NCI-H2227 (cell line): ENCODE measurements around the gene LYRM9.
"Not testable (repeated sequence)": the region's sequence is repeated elsewhere in the genome, so short reads cannot be mapped to it uniquely, and the experiment has no call there.

Source experiments
- DNase-seq: peaks from one replicate; lab custom pipeline; 2025; ENCODE audit not compliant: unreplicated experiment; lab: John Stamatoyannopoulos, UW

Gene LYRM9

DNA sequence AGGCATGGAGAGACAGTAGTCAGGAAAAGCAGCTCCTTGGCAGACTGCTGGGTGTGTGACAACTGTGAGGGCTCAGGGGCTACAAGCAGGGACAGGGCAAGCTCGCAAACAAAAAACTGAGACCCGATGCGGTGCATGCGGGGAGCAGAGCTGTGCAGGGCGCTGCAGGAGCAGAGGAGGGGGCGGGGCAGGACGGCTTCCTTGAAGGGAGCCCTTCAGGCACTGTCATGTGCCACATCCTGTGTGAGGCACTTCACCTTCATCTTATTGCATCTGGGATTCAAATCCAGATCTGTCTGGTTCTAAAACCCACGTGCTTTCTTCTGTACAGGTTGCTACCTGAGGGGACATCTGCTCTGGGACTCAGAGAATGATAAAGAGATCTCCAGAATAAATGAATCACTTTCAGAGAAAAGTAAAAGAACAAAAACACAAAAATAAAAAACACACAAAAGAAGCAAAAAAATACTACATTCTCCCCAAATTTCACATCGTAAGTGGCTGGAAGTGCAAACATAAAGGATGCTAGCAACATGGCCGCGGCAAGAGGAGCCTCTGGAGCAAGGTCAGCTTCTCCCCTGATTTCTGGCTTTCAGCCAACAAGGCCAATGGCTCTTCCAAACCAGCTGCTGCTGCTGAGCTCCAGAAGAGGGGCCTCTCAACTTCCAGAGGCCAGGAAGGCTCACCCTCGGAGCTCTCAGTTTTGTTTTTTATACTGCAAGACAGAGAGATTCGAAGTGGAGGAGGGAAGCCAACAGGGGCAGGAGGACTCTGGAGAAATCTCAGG is 14.2 kb downstream of the LYRM9 start:
- DNase-seq: peak; percentile 60

DNA sequence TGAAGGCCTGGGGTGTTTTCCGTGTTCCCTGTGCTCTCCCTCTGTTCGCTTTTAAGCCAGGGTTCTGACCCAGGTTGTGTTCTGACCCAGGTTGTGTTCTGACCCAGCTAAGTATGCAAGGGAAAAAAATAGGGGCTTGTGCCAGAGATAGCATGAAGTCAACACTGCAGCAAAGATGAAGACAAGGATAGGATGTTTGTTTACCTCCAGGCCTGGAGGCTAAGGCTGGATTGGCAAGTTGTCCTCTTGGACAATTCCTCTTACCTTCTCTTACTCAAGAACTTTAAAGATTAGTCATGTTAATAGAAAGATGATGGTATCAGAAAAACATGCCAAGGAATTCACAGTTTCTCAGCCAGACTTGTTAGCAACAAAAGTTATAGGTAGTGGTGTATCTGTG is 19.4 kb downstream of the LYRM9 start:
- no peak for DNase-seq

DNA sequence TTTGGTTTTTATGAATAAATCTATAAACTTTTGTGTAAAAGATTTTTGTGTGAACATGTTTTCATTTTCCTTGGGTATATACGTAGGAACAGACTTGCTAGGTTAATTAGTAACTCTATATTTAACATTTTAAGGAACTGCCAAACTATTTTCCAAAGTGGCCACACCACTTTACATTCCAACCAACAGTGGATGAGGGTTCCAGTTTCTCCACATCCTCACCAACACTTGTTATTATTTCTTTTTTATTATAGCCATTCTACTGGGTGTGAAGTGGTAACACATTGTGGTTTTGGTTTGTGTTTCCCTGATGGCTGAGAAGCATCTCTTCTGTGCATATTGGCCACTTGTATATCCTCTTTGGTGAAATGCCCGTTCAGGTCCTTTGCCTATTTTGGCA is 20.0 kb downstream of the LYRM9 start:
- DNase-seq: no peak

DNA sequence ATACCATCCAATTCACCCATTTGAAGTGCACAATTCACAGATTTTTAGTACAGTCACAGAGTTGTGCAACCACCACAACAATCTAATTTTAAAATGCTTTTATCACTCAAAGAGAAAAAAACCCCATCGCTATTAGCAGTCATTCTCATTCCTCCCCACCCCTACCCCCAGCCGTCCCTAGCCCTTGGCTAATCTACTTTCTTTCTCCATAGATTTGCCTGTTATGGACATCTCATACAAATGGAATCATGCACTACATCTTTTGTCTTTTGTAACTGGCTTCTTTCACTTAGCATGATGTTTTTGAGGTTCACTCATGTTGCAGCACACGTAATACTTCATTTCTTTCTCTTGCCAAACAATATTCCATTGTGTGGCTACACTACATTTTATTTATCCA is 20.4 kb downstream of the LYRM9 start:
- DNase-seq: no peak

DNA sequence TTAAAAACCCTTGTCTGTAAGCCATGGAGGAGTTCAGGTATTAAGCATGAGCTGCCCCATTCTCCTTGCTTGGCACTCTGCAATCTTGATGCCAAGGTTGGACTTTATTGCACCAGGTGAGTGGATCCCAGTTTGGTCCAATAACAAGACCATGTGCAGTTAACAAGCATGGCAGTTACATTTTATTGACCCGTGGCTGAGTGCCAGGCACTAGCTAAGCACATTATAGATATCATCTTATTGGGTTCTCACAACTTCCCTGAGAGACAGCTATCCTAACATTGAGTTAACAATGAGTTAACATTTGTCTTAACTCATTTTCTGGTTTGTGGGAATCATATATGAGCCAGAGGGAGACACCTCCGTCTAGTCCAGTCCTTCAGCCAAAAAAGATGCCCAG is 21.8 kb downstream of the LYRM9 start:
- no peak for DNase-seq

DNA sequence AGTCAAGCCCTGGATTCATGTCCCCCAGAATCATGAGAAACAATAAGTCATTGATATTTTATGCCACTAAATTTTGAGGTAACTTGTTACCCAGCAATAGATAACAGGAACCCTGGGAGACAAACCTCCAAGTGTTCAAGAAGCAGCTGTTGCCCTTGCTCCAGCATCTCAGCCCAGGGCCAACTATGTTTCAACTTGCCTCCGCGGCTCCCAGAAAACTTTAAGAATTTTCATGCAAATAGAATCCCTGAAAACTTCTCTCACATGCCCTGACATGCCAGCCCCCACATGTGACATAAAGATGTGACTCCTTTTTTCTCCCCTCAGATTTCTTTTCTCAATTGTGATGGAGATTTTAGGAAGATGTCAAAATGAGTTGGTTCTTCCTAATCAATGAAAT is 22.8 kb downstream of the LYRM9 start:
- no peak for DNase-seq

DNA sequence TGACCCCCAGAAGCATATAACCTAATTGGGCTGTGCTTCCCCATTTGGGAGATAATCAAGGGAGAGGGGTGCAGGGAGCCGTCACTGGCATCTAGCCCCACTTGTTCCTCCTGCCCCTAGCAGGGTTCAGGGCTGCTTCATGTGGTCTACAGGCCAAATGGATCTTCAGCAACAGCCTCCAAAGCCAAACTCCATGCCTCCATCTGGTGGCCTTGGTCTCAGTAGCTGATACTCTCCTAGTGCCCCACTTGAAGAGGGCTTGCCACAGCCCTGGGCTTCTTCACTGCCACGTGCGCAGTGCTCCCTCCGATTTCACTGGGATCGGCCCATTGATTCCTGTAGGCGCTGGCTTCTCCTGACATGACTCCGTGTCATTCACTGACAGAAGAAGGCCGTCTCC is 24.6 kb downstream of the LYRM9 start:
- no peak for DNase-seq

DNA sequence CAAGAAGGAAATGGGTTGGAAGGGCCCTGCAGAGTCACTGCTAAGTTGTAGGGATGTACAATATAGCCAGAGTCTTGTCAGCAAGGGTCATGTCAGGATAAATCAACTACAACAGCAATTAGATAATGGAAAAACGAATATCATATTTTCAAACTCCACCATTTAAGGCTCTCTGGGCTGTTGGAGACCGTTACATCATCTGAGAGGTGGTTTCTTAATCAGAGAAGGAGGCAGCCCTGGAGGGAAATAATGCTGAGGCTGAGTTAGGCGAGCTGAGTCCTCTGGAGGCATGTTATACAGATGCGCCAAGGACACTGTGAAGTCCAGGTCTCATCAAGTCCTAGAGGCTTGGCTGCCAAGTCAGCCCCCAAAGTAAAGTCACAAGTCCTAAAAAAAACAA is 30.3 kb downstream of the LYRM9 start:
- no peak for DNase-seq

DNA sequence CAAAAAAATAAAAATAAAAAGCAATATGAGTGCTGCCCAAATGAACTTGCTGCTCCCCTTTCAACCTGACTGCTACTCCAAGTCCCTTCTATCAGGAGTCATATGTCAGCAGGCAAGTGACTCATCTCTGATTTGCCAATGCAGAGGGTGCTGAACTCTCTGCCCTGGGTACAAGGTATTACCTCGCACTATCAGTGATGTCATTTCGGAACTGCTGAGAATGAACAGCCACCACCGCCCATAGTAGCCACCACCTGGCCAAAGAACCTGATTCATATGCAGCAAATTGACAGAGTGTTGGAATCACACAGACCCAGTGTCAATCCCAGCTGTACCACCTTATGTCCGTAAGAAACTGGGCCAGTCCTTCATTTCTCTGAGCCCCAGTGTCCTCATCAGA is 31.2 kb downstream of the LYRM9 start:
- DNase-seq: no peak

DNA sequence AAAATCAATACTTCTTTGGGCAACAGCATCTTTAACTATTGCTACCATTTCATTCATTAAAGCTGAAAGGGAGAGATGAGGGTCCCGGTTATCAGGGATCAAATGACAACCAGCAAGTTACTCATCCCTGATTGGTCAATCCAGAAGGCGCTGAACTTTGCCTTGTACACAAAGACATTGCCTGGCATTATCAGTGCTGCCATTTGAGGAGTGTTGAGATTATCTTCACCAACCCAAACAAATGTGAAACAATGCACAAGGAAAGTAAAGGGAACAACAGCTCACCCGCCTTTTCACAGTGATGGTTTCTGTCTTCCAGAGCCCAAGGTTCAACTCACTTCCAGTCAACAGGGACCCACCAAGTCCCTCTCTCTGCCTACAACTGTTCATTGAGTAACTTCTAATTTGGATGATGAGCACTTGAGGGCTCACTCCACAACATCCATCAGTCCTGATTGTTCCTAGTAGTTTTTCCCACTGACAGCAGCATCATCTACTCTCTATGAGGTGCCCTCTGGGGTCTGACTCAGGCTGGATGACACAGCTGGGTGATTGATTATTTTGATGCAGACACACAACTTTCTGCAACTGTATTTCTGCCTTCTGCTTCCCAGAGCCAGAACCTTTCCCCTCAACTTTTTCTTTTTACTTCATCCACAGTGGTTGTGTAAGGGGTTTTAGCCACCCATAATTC is 32.0 kb downstream of the LYRM9 start:
- DNase-seq: no peak

DNA sequence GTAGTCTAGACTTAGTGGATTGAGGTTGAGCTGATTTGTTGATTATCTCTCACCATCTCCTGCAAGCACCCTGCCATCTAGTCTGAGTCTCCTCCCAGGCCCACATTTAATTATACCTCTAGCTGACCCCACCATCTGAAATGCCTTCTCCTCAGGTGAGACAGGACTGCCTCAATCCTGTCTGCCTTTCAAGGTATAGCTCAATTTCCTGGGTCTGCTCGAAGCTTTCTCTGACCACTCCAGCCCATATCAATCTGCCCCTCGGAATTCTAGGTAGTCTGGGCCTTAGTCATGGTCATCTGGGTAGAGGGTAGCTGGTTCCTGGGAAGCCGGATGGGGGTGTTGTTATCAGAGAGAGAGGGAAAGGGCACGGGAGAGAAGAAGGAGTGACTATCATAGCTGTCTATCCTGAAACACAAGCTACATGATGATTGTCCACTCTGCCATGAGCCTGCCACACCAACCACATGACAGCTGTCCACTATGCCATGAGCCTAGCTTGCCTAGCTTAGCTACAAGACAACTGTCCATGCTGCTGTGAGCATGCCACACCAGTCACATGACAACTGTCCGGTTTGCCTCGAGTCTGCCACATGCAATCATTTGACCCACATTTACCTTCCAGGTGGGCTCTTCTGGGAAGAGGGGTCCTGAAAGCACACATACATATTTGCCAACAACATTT is 34.4 kb downstream of the LYRM9 start:
- no peak for DNase-seq

DNA sequence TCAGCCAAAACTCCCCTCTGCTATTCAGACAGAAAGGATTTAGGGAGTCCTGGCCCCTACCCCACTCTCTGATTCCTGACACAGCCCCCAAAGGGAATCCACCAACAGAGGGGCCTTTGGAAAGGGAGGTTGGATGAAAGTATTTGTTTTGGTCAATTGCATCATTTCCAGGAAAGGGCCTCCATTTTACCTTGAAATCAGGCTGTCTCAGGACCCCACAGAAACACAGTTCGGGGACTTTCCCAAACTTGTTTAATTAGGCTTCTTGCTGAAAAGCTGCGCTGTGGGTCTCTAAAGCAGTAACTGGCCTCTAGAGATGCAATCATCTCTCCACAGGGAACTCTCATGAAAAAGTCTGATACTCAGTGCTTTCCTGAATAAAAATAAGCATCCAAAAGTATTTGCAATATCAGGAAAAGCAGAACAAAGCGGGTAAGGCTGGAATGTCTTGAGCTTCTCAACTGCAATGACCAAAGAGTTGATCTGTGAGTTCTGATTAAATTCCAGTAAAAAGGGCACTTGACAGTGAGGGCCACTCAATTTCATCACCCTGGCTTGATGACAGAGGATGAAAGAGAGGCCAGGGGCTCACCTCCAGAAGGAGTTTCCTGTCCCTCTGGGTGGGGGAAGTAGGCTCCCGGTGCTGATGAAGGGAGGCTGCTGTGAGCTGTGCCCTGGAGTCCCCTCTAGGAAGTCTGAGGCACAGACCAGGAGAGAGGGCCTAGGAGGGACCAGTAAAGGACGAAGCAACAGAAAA is 36.3 kb downstream of the LYRM9 start:
- DNase-seq: no peak

DNA sequence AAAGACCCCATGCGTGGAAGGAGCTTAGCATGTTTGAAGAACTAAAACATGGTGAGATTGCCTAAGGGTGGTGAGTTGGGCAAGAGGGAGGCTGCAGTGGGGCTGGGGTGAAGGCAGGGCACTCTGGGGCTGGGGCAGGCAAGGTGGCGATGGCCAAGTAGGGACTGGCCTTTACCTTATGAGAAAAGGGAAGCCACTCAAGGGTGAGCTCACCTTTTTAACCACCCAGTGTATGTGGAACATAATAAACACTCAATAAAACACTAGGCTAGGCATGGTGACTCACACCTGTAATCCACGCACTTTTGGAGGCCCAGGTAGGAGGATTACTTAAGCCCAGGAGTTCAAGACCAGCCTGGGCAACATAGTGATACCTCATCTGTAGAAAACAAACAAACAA is 37.7 kb downstream of the LYRM9 start:
- no peak for DNase-seq

DNA sequence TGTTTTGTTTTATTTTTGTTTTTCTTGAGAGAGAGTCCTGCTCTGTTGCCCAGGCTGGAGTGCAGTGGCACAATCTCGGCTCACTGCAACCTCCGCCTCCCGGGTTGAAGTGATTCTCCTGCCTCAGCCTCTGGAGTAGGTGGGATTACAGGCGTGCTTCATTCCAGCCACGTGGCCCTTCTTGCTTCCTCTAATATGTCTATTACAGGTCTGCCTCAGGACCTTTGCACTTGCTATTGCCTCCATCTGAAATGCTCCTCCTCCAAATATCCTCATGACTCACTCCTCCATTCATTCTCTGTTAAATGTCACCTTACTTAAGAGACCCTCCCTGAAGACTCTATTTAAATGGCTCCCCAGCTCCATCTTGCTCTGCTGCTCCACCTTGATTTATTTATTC is 39.0 kb downstream of the LYRM9 start:
- no peak for DNase-seq

DNA sequence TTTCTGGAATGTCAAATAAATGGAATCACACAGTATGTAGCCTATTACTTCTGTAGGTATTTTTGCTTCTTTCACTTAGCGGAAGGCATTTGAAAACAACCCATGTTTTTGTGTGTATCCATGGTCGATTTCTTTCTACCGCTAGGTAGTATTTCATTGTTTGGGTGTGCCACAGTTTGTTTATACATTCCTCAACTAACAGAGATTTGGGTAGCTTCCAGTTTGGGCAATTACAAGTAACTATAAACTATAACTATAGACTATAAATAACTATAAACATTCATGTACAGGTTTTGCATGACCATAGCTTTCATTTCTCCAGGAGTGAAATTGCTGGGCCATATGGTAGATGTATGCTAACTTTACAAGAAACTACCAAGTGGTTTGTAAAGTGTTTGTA is 40.1 kb downstream of the LYRM9 start:
- no peak for DNase-seq

DNA sequence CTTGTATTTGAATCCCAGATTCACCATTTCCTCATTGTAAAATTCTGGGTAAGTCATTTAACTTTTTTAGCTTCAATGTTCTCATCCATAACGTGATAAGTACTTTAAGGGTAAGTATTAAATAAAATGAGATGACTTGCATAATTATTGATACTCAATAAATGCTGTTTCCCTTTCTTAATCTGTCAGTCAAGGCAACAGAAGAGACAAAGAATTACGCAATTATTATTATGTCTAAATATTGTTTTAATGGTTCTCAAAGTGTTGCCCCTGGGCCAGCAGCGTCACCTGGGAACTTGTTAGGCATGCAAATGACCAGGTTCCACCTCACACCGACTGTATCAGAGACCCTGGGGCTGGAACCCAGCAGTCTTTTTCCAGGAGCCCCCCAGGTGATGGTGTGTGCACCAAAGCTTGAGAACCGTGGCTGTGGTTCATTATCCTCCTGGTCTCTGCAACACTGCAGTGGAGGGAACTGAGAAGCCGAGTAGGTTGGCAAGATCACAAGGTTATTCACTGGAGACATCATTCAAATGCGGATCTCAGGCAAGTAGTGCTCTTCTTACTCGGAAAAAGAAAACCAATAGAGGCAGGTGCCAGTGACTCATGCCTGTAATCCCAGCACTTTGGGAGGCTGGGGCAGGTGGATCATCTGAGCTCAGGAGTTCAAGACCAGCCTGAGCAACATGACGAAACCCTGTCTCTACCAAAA is 43.5 kb downstream of the LYRM9 start:
- DNase-seq: no peak

DNA sequence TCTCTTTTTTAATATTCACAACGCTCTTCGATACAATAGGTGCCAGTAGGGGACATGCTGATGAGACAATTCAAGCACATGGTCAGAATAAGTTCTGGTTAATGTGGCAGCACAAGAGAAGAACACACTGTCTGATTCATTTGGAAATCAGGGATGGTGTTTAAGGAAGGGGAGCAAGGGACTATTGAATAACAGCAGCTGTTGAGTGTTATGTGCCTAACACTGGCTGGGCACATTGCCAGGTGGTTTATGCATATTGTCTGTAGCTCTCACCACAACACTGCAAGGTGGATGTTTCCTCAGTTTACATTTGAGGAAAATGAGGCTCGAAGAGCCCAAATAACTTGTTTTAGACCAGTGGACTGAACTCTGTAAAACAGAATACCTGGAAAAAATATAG is 44.2 kb downstream of the LYRM9 start:
- DNase-seq: no peak

DNA sequence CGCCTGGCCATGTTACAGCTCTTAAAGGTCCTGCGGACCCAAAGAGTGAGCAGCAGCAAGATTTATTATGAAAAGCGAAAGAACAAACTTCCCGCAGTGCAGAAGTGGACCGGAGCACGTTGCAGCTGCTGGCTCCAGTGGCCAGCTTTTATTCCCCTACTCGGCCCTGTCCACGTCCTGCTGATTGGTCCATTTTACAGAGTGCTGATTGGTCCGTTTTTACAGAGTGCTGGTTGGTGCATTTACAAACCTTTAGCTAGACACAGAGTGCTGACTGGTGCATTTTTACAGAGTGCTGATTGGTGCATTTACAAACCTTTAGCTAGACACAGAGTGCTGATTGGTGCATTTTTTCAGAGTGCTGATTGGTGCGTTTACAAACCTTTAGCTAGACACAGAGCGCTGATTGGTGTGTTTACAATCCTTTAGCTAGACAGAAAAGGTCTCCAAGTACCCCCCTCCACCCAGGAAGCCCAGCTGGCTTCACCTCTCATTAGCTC is 46.3 kb downstream of the LYRM9 start:
- DNase-seq: not testable (repeated sequence)

DNA sequence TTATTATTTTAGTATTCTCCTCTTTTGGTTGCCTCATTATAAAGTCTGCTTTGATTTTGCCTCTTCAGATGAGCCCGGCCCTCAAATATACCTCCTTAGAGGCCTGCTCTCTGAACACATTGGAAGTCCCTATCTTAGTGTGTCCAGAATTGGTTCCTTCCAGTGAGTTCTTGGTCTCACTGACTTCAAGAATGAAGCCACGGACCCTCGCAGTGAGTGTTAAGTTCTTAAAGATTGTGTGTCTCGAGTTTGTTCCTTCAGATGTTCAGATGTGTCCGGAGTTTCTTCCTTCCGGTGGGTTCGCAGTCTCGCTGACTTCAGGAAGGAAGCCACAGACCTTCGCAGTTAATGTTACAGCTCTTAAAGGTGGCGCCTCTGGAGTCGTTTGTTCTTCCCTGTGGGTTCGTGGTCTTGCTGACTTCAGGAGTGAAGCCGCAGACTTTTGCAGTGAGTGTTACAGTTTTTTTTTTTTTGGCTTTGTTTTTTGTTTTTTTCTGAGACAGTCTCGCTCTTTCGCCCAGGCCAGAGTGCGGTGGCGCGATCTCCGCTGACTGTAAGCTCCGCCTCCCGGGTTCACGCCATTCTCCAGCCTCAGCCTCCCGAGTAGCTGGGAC is 47.0 kb downstream of the LYRM9 start:
- no peak for DNase-seq
